OCI-LY1 (cell line): ENCODE data around the gene IGSF9B.

Experiments
- H2AFZ ChIP-seq: fragments of 200-600 bp; sonication (generic), shearing (Covaris generic); 2 replicates; pipeline ENCODE4 v1.6.0; 2014; ENCODE audit warnings: antibody characterized with exemption, mild to moderate bottlenecking, low read length
- H3F3A ChIP-seq: fragments of 200-600 bp; sonication (generic), shearing (Covaris generic); 2 replicates; pipeline ENCODE4 v1.6.0; 2014; ENCODE audit warnings: mild to moderate bottlenecking, antibody characterized with exemption, low read length, moderate library complexity; ENCODE audit not compliant: insufficient read depth
- H3K27ac ChIP-seq: fragments of 200-600 bp; sonication (generic); 2 replicates; pipeline ENCODE4 v1.5.1; 2014; ENCODE audit warnings: low read length, mixed run types, mild to moderate bottlenecking, low read depth; ENCODE audit not compliant: poor library complexity, severe bottlenecking
- H3K27me3 ChIP-seq: fragments of 200-600 bp; sonication (generic); 2 replicates; pipeline ENCODE4 v1.6.0; 2014; ENCODE audit warnings: antibody characterized with exemption, mild to moderate bottlenecking, low read length, moderate library complexity; ENCODE audit not compliant: insufficient read depth
- H3K36me3 ChIP-seq: fragments of 200-600 bp; sonication (generic); 2 replicates; pipeline ENCODE4 v1.6.1; 2014; ENCODE audit warnings: mild to moderate bottlenecking, antibody characterized with exemption, low read length, moderate library complexity, mixed read lengths; ENCODE audit not compliant: insufficient read depth
- H3K4me1 ChIP-seq: fragments of 200-600 bp; sonication (generic); 2 replicates; pipeline ENCODE4 v1.5.1; 2014; ENCODE audit warnings: mild to moderate bottlenecking, low read length, moderate library complexity; ENCODE audit not compliant: insufficient read depth, severe bottlenecking
- H3K4me2 ChIP-seq: fragments of 200-600 bp; sonication (generic), shearing (Covaris generic); 2 replicates; pipeline ENCODE4 v1.6.1; 2014; ENCODE audit warnings: low read length
- H3K4me3 ChIP-seq: fragments of 200-600 bp; sonication (generic); 2 replicates; pipeline ENCODE4 v1.5.1; 2014; ENCODE audit warnings: low read length, low read depth, mild to moderate bottlenecking, mixed read lengths; ENCODE audit not compliant: poor library complexity, severe bottlenecking
- H3K79me2 ChIP-seq: fragments of 200-600 bp; shearing (Covaris generic); 2 replicates; pipeline ENCODE4 v1.6.1; 2016; ENCODE audit warnings: mixed run types, low read length, mixed read lengths; ENCODE audit not compliant: insufficient read depth
- H3K9ac ChIP-seq: fragments of 200-600 bp; sonication (generic), shearing (Covaris generic); 2 replicates; pipeline ENCODE4 v1.6.1; 2014; ENCODE audit warnings: mild to moderate bottlenecking, low read length, mixed read lengths
- H3K9me2 ChIP-seq: fragments of 200-600 bp; sonication (generic), shearing (Covaris generic); 2 replicates; pipeline ENCODE4 v1.6.1; 2014; ENCODE audit warnings: low read depth, mild to moderate bottlenecking, low read length, mixed read lengths
- H3K9me3 ChIP-seq: fragments of 200-600 bp; shearing (Covaris generic); 2 replicates; pipeline ENCODE4 v1.6.1; 2014; ENCODE audit warnings: low read length, mixed read lengths
- H4K20me1 ChIP-seq: fragments of 200-600 bp; sonication (generic), shearing (Covaris generic); 2 replicates; pipeline ENCODE4 v1.6.0; 2016; ENCODE audit warnings: mild to moderate bottlenecking, low read length; ENCODE audit not compliant: insufficient read depth
- EZH2 ChIP-seq: fragments of 200-600 bp; sonication (generic), shearing (Covaris generic); IDR thresholded peaks from 2 replicates; pipeline ENCODE4 v1.8.0; 2017; ENCODE audit warnings: borderline replicate concordance, mixed run types, mild to moderate bottlenecking, antibody characterized with exemption, low read length, moderate library complexity, mixed read lengths
- TF ChIP-seq, protein P1 (sequence below): fragments of 200-600 bp; sonication (generic), shearing (Covaris generic); IDR thresholded peaks from 2 replicates; pipeline ENCODE4 v1.5.1; 2017; ENCODE audit warnings: mild to moderate bottlenecking, antibody characterized with exemption, low read length, moderate library complexity, mixed read lengths

Gene IGSF9B

DNA sequence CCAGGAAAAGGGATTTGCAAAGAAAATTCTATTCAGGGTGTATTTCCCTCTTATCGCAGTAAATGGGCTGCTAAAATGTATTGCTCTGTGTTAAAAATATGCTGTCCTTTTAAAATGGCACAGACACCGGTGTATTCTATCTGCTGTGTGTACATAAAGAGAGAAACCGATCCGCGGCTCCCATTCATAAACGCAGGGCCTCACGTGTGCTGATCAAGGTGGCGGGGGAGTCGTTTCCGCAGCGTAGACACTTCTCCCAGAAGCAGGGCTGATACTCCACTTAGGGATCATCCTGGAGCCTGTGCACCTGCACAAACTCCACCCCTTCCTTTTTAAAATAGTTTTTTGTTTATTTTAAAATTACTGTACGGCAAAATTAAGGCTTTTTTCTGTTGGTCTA is 26.1 kb upstream of the IGSF9B start:
- Histone ChIP-seq H3K9me3 (no peaks in the 10 kb centered on the region), H3K4me3 (no peak overlapping the region), H3K79me2 (no peaks in the 10 kb centered on the region), H3K4me2 (no peak overlapping the region), H3K36me3 (no peaks in the 10 kb centered on the region), H2AFZ (no peak overlapping the region), H3K27me3 (no peaks in the 10 kb centered on the region; the same call in 1 of the 2 replicates), H3K4me1 (no peaks in the 10 kb centered on the region), H3K9ac (no peak overlapping the region), H3K9me2 (no peaks in the 10 kb centered on the region), H4K20me1 (no peaks in the 10 kb centered on the region), H3F3A (no peaks in the 10 kb centered on the region), H3K27ac (no peak overlapping the region)
- TF ChIP-seq EZH2: no peak
- TF ChIP-seq, protein P1, sequence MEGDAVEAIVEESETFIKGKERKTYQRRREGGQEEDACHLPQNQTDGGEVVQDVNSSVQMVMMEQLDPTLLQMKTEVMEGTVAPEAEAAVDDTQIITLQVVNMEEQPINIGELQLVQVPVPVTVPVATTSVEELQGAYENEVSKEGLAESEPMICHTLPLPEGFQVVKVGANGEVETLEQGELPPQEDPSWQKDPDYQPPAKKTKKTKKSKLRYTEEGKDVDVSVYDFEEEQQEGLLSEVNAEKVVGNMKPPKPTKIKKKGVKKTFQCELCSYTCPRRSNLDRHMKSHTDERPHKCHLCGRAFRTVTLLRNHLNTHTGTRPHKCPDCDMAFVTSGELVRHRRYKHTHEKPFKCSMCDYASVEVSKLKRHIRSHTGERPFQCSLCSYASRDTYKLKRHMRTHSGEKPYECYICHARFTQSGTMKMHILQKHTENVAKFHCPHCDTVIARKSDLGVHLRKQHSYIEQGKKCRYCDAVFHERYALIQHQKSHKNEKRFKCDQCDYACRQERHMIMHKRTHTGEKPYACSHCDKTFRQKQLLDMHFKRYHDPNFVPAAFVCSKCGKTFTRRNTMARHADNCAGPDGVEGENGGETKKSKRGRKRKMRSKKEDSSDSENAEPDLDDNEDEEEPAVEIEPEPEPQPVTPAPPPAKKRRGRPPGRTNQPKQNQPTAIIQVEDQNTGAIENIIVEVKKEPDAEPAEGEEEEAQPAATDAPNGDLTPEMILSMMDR: no peak

DNA sequence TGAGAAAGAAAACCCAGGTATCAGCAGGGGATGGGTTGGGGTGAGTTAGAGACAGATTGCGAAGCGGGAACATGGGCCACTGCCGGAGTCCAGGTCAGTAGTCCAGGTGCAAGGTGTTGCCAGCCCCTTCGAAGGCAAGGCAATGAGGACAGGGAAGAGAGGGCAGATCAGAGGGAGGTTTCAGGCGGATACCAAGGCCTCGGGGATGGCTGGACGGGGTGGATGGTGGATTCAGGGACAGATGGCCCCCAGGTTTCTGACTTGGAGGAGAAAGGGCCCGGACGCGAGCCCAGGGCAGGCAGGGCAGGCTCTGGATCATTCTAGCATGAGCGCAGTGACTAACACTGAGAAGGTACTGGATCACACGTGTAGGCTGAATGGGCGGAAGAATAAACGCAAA is 25.4 kb upstream of the IGSF9B start:
- H2AFZ ChIP-seq: no peak overlapping the region
- TF ChIP-seq, protein P1: no peak
- TF ChIP-seq EZH2: no peak
- H3K9me3 ChIP-seq: no peaks in the 10 kb centered on the region
- H3K4me2 ChIP-seq: no peak overlapping the region
- H3F3A ChIP-seq: no peaks in the 10 kb centered on the region
- H3K36me3 ChIP-seq: no peaks in the 10 kb centered on the region
- H3K9me2 ChIP-seq: no peaks in the 10 kb centered on the region
- no peak overlapping the region for H3K9ac ChIP-seq
- H3K79me2 ChIP-seq: no peaks in the 10 kb centered on the region
- no peaks in the 10 kb centered on the region; the same call in 1 of the 2 replicates for H3K27me3 ChIP-seq
- H3K27ac ChIP-seq: no peak overlapping the region
- H4K20me1 ChIP-seq: no peaks in the 10 kb centered on the region
- no peak overlapping the region for H3K4me3 ChIP-seq
- H3K4me1 ChIP-seq: no peaks in the 10 kb centered on the region

DNA sequence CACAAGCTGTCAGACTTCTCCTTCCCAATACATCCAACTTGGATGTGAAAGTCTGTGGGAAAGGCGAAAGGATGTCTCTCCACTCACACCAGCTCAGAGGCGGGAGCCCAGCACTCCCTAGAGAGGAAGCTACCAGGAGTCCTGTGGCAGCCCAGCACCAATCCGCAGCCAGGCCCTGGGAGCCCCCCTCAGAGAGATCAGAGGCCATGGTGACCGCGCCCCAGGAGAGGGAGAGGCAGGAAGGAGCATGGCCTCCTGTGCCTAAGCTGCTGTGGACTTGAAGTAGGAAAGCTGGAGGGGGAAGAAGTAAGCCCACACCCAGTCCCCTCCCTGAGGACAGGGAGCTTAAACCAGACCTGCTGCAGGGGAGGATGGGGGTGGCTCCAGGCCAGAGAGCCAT is 24.4 kb upstream of the IGSF9B start:
- no peaks in the 10 kb centered on the region for H3K79me2 ChIP-seq
- no peaks in the 10 kb centered on the region for H3K36me3 ChIP-seq
- H3K27me3 ChIP-seq: no peaks in the 10 kb centered on the region; the same call in 1 of the 2 replicates
- TF ChIP-seq, protein P1: no peak
- no peak for TF ChIP-seq EZH2
- H3K4me1 ChIP-seq: no peaks in the 10 kb centered on the region
- no peaks in the 10 kb centered on the region for H4K20me1 ChIP-seq
- H3K4me3 ChIP-seq: no peak overlapping the region
- H3K9me2 ChIP-seq: no peaks in the 10 kb centered on the region
- no peaks in the 10 kb centered on the region for H3F3A ChIP-seq
- no peak overlapping the region for H3K27ac ChIP-seq
- no peak overlapping the region for H3K9ac ChIP-seq
- H3K4me2 ChIP-seq: no peak overlapping the region
- no peaks in the 10 kb centered on the region for H3K9me3 ChIP-seq
- no peak overlapping the region for H2AFZ ChIP-seq
